Memory B cell (primary cell): ENCODE data around the gene ITPK1.

Experiments
- ATAC-seq: fragments of 150-1000 bp; cut with Tn5 transposase; 2 replicates; pipeline ENCODE4 v1.10.0; 2021; ENCODE audit warnings: low read depth, mild to moderate bottlenecking, moderate library complexity
- DNase-seq, 2 donors: peaks; one replicate each; pipeline ENCODE4 v3.0.0; 2022; ENCODE audit warnings: low spot score in 2 of 2
- H3K27ac Mint-ChIP-seq: one replicate; pipeline ENCODE4 v1.8.0; 2022; ENCODE audit warnings: mild to moderate bottlenecking, moderate library complexity, mixed read lengths
- H3K27me3 Mint-ChIP-seq: one replicate; pipeline ENCODE4 v1.8.0; 2022; ENCODE audit warnings: mixed read lengths
- H3K36me3 Mint-ChIP-seq: one replicate; pipeline ENCODE4 v1.8.0; 2022; ENCODE audit warnings: mild to moderate bottlenecking, mixed read lengths
- H3K4me1 Mint-ChIP-seq: one replicate; pipeline ENCODE4 v1.8.0; 2022; ENCODE audit warnings: mixed read lengths
- H3K4me3 Mint-ChIP-seq: one replicate; pipeline ENCODE4 v1.8.0; 2022; ENCODE audit warnings: mild to moderate bottlenecking, moderate library complexity, mixed read lengths
- H3K9me3 Mint-ChIP-seq: one replicate; pipeline ENCODE4 v1.8.0; 2022; ENCODE audit warnings: mixed read lengths

The ITPK1 gene

GRCh38 chr14:92920001-92920400, 195.7 kb downstream of the ITPK1 start:
- Mint-ChIP-seq H3K9me3 (no peaks in the 10 kb centered on the region), H3K4me3 (no peak overlapping the region), H3K36me3 (no peaks in the 10 kb centered on the region), H3K27me3 (peaks cover 26% of the 10 kb centered on the region), H3K27ac (no peak overlapping the region), H3K4me1 (peaks cover 11% of the 10 kb centered on the region)
- DNase-seq = no peak
- ATAC-seq = no peak

DNA sequence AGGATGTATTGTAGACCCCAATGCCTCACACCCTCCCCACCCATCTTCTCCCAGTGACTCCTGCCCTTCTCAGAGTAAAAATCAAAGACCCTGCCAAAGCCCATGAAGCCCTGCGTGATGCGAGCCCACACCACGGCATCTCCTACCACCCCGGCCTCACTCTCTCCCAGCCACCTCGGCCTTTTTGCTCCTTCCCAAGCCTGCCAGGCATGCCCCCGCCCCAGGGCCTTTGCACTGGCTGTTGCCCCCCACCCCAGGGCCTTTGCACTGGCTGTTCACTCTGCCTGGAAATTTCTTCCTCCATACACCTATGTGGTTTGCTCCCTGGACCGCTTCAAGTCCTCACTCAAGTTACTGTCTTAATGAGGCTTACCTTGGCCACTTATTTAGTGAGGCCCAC, 197.8 kb downstream of the ITPK1 start:
- no peak overlapping the region for H3K27ac Mint-ChIP-seq
- H3K4me1 Mint-ChIP-seq = no peaks in the 10 kb centered on the region
- peaks cover 23% of the 10 kb centered on the region for H3K27me3 Mint-ChIP-seq
- no peak overlapping the region for H3K4me3 Mint-ChIP-seq
- ATAC-seq = no peak
- no peaks in the 10 kb centered on the region for H3K36me3 Mint-ChIP-seq
- H3K9me3 Mint-ChIP-seq = peaks cover 2% of the 10 kb centered on the region
- DNase-seq = no peak

- no peaks in the 10 kb centered on the region for H3K4me1 Mint-ChIP-seq
- H3K4me3 Mint-ChIP-seq = no peak overlapping the region
- H3K27me3 Mint-ChIP-seq = peaks cover 19% of the 10 kb centered on the region
These were observed 198.4 kb downstream of the ITPK1 start for GRCh38 chr14:92917041-92917940.

GRCh38 chr14:92916201-92916600, 199.5 kb downstream of the ITPK1 start:
- Mint-ChIP-seq H3K4me1 (no peaks in the 10 kb centered on the region), H3K27me3 (peaks cover 13% of the 10 kb centered on the region), H3K9me3 (peaks cover 2% of the 10 kb centered on the region), H3K27ac (no peak overlapping the region), H3K36me3 (no peaks in the 10 kb centered on the region), H3K4me3 (no peak overlapping the region)
- no peak for DNase-seq
- no peak for ATAC-seq

More at GRCh38 chr14:92917041-92917940, 198.4 kb downstream of the ITPK1 start:
- DNase-seq = no peak
- ATAC-seq = no peak
- H3K36me3 Mint-ChIP-seq = no peaks in the 10 kb centered on the region
- H3K9me3 Mint-ChIP-seq = peaks cover 2% of the 10 kb centered on the region
- H3K27ac Mint-ChIP-seq = no peak overlapping the region

DNA sequence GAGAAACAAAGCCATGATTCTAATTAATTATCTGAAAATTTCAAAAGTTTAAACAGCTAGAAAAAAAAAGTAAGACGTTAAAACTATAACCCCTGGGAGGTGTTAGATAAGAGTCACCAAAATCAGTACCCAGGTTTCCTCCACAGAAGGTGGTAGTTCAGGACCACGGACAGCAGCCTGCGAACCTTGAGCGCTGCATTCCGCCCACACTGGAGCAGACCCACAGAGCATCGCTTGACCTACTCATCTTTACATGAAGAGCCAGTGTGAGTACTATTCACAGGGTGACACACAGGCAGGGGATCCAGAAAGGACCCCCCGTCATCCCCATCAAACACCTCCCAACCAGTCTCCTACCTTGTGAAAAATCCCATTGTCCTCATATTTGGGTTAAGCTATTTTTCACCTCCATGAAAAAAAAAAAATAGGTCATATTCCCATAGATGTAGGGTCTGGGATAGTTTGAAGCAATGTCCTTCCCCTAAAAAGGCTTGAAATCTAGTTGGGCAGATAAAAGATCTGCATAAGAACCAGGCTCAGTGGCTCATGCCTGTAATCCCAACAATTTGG, 201.6 kb downstream of the ITPK1 start:
- peaks cover 3% of the 10 kb centered on the region for H3K9me3 Mint-ChIP-seq
- no peak overlapping the region for H3K4me3 Mint-ChIP-seq
- H3K4me1 Mint-ChIP-seq = no peaks in the 10 kb centered on the region
- peaks cover 9% of the 10 kb centered on the region for H3K27me3 Mint-ChIP-seq
- no peak for DNase-seq
- no peaks in the 10 kb centered on the region for H3K36me3 Mint-ChIP-seq
- ATAC-seq = no peak
- no peak overlapping the region for H3K27ac Mint-ChIP-seq

DNA sequence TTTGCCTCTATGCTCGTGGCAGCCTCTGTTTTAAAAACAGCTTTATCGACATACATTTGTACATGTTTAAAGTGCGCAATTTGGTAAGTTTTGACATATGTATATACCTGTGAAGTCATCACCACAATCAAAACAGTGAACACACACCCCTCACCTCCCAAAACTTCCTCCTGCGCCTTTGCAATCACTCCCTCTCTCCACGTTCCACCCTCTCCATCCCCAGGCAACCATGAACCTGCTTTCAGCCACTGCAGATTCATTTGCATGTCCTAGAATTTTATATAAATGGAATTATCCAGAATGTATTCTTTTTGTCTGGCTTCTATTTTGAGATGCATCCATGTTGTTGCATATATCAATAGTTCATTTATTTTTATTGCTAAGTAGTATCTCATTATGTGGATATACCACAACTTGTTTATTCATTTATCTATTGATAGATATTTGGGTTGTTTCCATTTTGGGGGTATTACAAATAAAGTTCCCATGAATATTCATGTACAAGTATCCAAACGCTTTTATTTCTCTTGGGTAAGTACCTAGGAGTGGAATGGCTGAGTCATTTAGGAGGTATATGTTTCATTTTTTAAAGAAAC, 208.3 kb downstream of the ITPK1 start:
- Mint-ChIP-seq H3K27ac (no peak overlapping the region), H3K4me3 (no peak overlapping the region), H3K27me3 (peaks cover 10% of the 10 kb centered on the region), H3K4me1 (no peaks in the 10 kb centered on the region), H3K36me3 (no peaks in the 10 kb centered on the region), H3K9me3 (peaks cover 1% of the 10 kb centered on the region)
- ATAC-seq (no peak), DNase-seq (no peak)

DNA sequence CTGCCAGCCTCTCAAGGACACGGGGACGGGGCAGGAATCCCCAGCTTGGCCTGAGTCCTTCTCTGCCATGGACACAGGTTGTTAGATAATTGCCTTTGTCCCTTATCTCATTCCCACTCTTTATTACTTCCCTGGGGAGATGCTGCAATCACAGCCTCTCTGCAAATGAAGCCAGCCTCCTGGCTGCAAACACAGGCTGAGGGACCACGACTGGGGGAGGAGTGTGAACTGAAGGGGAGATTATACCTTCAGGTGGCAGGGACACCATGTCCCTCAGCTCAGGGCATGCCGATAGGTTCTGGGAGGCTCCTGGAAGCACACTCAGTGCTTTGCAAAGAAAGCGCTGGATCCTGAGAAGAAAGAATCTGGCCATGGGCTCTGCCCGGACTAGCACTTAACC, 208.9 kb downstream of the ITPK1 start:
- DNase-seq (no peak), ATAC-seq (no peak)
- Mint-ChIP-seq H3K4me3 (no peak overlapping the region), H3K36me3 (no peaks in the 10 kb centered on the region), H3K4me1 (no peaks in the 10 kb centered on the region), H3K27ac (no peak overlapping the region), H3K9me3 (peaks cover 1% of the 10 kb centered on the region), H3K27me3 (peaks cover 13% of the 10 kb centered on the region)

GRCh38 chr14:92906420-92906819, 209.3 kb downstream of the ITPK1 start:
- Mint-ChIP-seq H3K36me3 (no peaks in the 10 kb centered on the region), H3K4me1 (no peaks in the 10 kb centered on the region), H3K27me3 (peaks cover 13% of the 10 kb centered on the region), H3K27ac (no peak overlapping the region), H3K9me3 (peaks cover 1% of the 10 kb centered on the region), H3K4me3 (no peak overlapping the region)
- DNase-seq (no peak), ATAC-seq (no peak)

- no peak overlapping the region for H3K27ac Mint-ChIP-seq
- no peaks in the 10 kb centered on the region for H3K36me3 Mint-ChIP-seq
- H3K27me3 Mint-ChIP-seq = peaks cover 13% of the 10 kb centered on the region
These were observed 210.1 kb downstream of the ITPK1 start for GRCh38 chr14:92905667-92906066.

DNA sequence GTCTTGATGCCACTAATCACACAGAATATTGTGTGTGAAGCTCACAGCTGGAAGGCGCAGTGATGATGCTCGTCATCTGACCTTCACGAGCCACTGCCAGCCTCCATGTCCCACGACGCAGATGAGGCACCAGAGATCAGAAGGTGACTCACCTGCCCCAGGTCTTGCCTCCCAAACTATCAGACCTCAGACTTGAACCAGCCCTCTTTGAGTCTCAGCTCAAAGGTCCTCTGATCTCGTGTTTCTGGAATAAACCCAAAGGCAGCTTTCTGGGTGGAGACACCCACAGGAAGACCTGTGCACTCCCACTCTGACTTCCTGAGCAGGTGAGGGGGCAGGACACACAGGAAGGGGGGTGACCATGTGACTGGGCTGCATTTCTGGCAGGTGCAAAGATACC, 212.4 kb downstream of the ITPK1 start:
- H3K9me3 Mint-ChIP-seq = no peaks in the 10 kb centered on the region
- no peaks in the 10 kb centered on the region for H3K36me3 Mint-ChIP-seq
- H3K4me3 Mint-ChIP-seq = no peak overlapping the region
- DNase-seq (no peak), ATAC-seq (no peak)
- H3K4me1 Mint-ChIP-seq = no peaks in the 10 kb centered on the region
- H3K27me3 Mint-ChIP-seq = peaks cover 13% of the 10 kb centered on the region
- H3K27ac Mint-ChIP-seq = no peak overlapping the region

More at GRCh38 chr14:92905667-92906066, 210.1 kb downstream of the ITPK1 start:
- Mint-ChIP-seq H3K4me3 (no peak overlapping the region), H3K4me1 (no peaks in the 10 kb centered on the region), H3K9me3 (peaks cover 1% of the 10 kb centered on the region)
- DNase-seq (no peak), ATAC-seq (no peak)

GRCh38 chr14:92902726-92903125, 213.0 kb downstream of the ITPK1 start:
- Mint-ChIP-seq H3K27ac (no peak overlapping the region), H3K4me3 (no peak overlapping the region), H3K36me3 (no peaks in the 10 kb centered on the region), H3K27me3 (peaks cover 16% of the 10 kb centered on the region), H3K4me1 (no peaks in the 10 kb centered on the region), H3K9me3 (no peaks in the 10 kb centered on the region)
- no peak for DNase-seq
- ATAC-seq = no peak

DNA sequence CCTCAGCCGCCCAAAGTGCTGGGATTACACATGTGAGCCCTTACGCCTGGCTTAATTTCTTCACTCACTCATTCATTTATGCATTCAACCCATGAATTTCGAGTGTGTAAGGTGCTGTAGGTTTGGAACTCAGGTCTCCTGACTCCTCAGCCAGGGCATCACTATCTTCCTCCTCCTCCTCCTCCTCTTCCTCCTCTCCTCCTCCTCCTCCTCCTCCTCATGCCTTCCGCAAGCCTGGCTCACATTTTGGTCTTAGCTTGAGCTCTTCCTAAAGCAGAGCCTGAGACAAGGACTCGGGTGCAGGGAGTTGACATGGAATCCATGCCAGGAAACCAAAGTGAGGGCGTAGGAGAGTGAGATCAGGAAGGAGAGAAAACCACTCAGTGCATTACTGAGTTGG, 213.5 kb downstream of the ITPK1 start:
- DNase-seq (no peak), ATAC-seq (no peak)
- Mint-ChIP-seq H3K27me3 (peaks cover 18% of the 10 kb centered on the region), H3K36me3 (no peaks in the 10 kb centered on the region), H3K4me1 (no peaks in the 10 kb centered on the region), H3K27ac (no peak overlapping the region), H3K4me3 (no peak overlapping the region), H3K9me3 (no peaks in the 10 kb centered on the region)

GRCh38 chr14:92900660-92901059, 215.1 kb downstream of the ITPK1 start:
- no peak for ATAC-seq
- H3K4me1 Mint-ChIP-seq = no peaks in the 10 kb centered on the region
- no peaks in the 10 kb centered on the region for H3K9me3 Mint-ChIP-seq
- H3K4me3 Mint-ChIP-seq = no peak overlapping the region
- H3K36me3 Mint-ChIP-seq = no peaks in the 10 kb centered on the region
- H3K27me3 Mint-ChIP-seq = peaks cover 21% of the 10 kb centered on the region
- no peak for DNase-seq
- H3K27ac Mint-ChIP-seq = no peak overlapping the region

- Mint-ChIP-seq H3K27ac (no peak overlapping the region), H3K4me1 (no peaks in the 10 kb centered on the region), H3K9me3 (no peaks in the 10 kb centered on the region), H3K27me3 (peaks cover 18% of the 10 kb centered on the region), H3K36me3 (no peaks in the 10 kb centered on the region), H3K4me3 (no peak overlapping the region)
- no peak for DNase-seq
- ATAC-seq = no peak
These were observed 217.1 kb downstream of the ITPK1 start for GRCh38 chr14:92898566-92899131.
